NCI-H1436 (cell line): Measurements from ENCODE around the gene PDE8A.
"Not testable (repeated sequence)": the region's sequence is repeated elsewhere in the genome, so short reads cannot be mapped to it uniquely, and the experiment has no call there.

Experiments
- DNase-seq: peaks from one replicate; lab custom pipeline; 2025; lab: John Stamatoyannopoulos, UW

PDE8A gene

GRCh38 chr15:85177042-85177515 is 195.4 kb downstream of the PDE8A start:
- DNase-seq, result not testable (repeated sequence)

GRCh38 chr15:85178308-85178707 is 196.7 kb downstream of the PDE8A start:
- DNase-seq, result no peak

DNA sequence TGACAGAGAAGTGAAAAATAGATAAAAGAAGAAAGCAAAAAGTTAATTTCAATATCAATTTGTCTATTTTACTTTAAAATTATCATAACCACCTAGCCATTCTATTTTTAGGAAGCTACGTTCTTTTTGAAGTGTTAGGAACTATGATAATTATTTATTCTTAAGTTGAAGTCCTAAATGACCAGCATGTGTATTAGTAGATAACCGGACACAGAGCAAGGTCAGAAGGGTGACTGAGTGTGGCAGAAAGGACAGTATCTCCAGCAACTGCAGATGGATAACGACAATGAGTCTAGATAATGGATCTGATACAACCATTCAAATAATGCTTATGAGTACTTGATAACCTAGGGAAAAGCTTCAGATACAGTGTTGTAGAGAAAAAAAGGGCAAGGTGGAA is 198.0 kb downstream of the PDE8A start:
- no peak for DNase-seq

GRCh38 chr15:85185350-85185749 is 203.7 kb downstream of the PDE8A start:
- not testable (repeated sequence) for DNase-seq

GRCh38 chr15:85188171-85188577 is 206.5 kb downstream of the PDE8A start:
- DNase-seq, result not testable (repeated sequence)
